Hematopoietic multipotent progenitor cell treated with erythropoietin and hydrocortisone succinate and interleukin-3 and kit ligand, for 6 days (in vitro differentiated cells): Measurements from ENCODE around the gene LDLRAD3.
A peak's percentile ranks its signal among the peaks of the same experiment; 100 is the strongest.

Source experiments
- DNase-seq: peaks from one replicate; pipeline ENCODE4 v3.0.0-alpha.2; 2015

LDLRAD3 gene

GRCh38 chr11:36254713-36255112, 310.9 kb downstream of the LDLRAD3 start:
- no peak for DNase-seq

- DNase-seq = no peak
Observed at GRCh38 chr11:36257351-36257750, 313.5 kb downstream of the LDLRAD3 start.

GRCh38 chr11:36258730-36259360, 315.0 kb downstream of the LDLRAD3 start:
- DNase-seq = peak; percentile 80

GRCh38 chr11:36261094-36261493, 317.2 kb downstream of the LDLRAD3 start:
- DNase-seq = no peak

GRCh38 chr11:36264011-36264972, 320.4 kb downstream of the LDLRAD3 start:
- no peak for DNase-seq

GRCh38 chr11:36264973-36265344, 321.1 kb downstream of the LDLRAD3 start:
- DNase-seq = no peak

GRCh38 chr11:36265793-36266628, 322.1 kb downstream of the LDLRAD3 start:
- peak; percentile 79 for DNase-seq

GRCh38 chr11:36266767-36267166, 322.9 kb downstream of the LDLRAD3 start:
- DNase-seq = no peak

- peak; percentile 16 for DNase-seq
Observed at GRCh38 chr11:36268337-36268985, 324.6 kb downstream of the LDLRAD3 start.

- DNase-seq = no peak
Observed at GRCh38 chr11:36270701-36271100, 326.8 kb downstream of the LDLRAD3 start.

- peak; percentile 57 for DNase-seq
Observed at GRCh38 chr11:36271794-36272407, 328.0 kb downstream of the LDLRAD3 start.

- no peak for DNase-seq
Observed at GRCh38 chr11:36273110-36273509, 329.2 kb downstream of the LDLRAD3 start.

GRCh38 chr11:36274414-36274813, 330.6 kb downstream of the LDLRAD3 start:
- DNase-seq = no peak

GRCh38 chr11:36278531-36279282, 334.8 kb downstream of the LDLRAD3 start:
- no peak for DNase-seq

- no peak for DNase-seq
Observed at GRCh38 chr11:36280531-36280930, 336.7 kb downstream of the LDLRAD3 start.
